NK-92 (cell line): ENCODE results near the gene TBKBP1.

Experiments used
- DNase-seq: peaks from one replicate; lab custom pipeline; 2025; ENCODE audit not compliant: unreplicated experiment; lab: John Stamatoyannopoulos, UW

TBKBP1 gene

DNA sequence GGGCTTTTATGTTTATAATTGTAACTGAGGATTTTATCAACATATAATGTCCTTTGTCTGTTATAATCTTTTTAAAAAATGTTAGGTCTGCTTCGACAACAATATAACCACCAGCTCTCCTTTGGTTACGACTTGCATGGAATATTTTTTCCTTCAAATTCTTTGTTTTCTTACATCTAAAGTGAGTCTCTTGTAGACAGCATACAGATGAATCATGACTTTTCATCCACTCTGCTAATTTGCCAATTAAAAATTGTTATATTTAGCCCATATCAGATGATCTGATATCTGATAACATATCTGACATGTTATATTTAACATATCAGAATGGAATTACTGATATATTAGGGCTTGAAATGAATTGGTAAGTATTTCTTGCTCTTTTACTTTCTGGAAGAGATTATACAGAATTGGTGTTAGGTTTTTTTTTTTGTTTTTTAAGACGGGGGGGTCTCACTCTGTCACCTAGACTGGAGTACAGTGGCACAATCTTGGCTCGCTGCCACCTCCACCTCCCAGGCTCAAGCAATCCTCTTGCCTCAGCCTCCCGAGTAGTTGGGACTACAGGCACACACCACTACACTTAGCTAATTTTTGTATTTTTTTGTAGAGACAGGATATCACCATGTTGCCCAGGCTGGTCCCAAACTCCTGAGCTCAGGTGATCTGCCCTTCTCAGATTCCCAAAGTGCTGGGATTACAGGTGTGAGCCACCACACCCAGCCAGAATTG, 66.6 kb downstream of the TBKBP1 start:
- DNase-seq: no peak
